Activated CD8-positive, alpha-beta memory T cell treated with anti-CD3 and anti-CD28 coated beads for 36 hours (primary cell): ENCODE data around the gene RNPEP. TPM values are rescaled to one million over a fixed set of nuclear protein-coding genes. Genes with fewer than 3 reads are reported as not detected.
"Not testable (repeated sequence)": the region's sequence is repeated elsewhere in the genome, so short reads cannot be mapped to it uniquely, and the experiment has no call there.

Source experiments
- CTCF ChIA-PET: fragments of 350-600 bp; sonication (Branson Sonifier 250); formaldehyde crosslinking; loops from one replicate; lab custom pipeline; 2021; ENCODE audit warnings: antibody characterized with exemption; lab: Charles Lee
- POLR2A ChIA-PET: fragments of 350-600 bp; sonication (Branson Sonifier 250); formaldehyde crosslinking; loops from one replicate; lab custom pipeline; 2021; ENCODE audit warnings: antibody characterized with exemption; lab: Charles Lee
- total RNA-seq, 2 experiments: library from RNA; stranded (reverse); gene quantifications; one replicate each; pipeline ENCODE4 v1.2.3, GENCODE V29; 2021

RNPEP gene
- total RNA-seq, 2 experiments from 2014 or later, result 37.0 to 39.4 TPM

DNA sequence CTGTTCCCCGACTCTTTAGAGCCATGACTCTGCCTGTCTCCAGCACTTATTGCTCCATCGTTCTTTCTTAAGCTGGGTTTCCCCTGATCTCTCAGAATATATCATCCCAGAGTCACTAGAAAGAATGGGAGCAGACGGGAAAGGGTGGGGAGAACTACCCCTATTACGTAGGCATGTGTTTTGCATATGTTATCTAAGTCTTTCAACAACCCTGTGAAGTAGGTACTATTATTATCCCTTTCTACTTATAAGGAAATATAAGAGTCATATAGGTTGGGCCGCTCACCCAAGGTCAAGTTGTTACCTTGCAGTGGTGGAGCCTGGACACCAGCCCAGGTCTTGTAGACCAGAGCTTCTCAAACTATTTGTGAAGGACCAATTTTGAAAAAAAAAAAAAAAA lies 66.7 kb downstream of the RNPEP start:
- CTCF ChIA-PET, result no interaction called here
- POLR2A ChIA-PET, result no interaction called here

DNA sequence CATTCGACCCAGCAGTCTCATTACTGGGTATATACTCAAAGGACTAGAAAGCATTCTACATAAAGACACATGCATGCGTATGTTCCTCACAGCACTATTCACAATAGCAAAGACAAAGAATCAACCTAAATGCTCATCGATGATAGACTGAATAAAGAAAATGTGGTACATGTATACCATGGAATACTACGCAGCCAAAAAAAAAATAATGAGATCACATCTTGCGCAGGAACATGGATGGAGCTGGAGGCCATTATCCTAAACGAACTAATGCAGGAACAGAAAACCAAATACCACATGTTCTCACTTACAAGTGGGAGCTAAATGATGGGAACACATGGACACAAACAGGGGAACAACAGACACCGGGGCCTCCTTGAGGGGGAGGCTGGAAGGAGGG lies 71.6 kb downstream of the RNPEP start:
- ChIA-PET CTCF (no interaction called here), POLR2A (no interaction called here)

DNA sequence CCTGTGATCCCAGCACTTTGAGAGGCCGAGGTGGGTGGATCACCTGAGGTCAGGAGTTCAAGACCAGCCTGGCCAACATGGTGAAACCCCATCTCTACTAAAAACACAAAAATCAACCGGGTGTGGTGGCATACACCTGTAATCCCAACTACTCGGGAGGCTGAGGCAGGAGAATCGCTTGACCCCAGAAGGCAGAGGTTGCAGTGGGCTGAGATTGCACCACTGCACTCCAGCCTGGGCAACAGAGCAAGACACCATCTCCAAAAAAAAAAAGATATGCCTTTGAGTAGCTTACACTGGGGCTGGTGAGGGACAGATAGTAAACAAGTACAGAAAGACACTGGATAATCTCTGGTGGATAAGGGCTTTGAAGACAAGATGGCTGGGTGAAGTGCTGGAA lies 72.2 kb downstream of the RNPEP start:
- CTCF ChIA-PET, POLR2A ChIA-PET: not testable (repeated sequence)

Other genes with a start within 250 kb of the RNPEP start
- 10 to 100 TPM; 68.3 to 74.7 TPM for gene IPO9, start 153.5 kb upstream of the RNPEP start, total RNA-seq
- gene SHISA4, start 93.8 kb upstream of the RNPEP start, total RNA-seq, result under 1 TPM; 0.36 to 0.48 TPM
- not detected for gene LMOD1, start 36.1 kb upstream of the RNPEP start, total RNA-seq
- gene TIMM17A, start 27.1 kb upstream of the RNPEP start, total RNA-seq, result 100 to 1,000 TPM; 119 to 122 TPM
- under 1 TPM; 0.10 to 0.19 TPM for gene ELF3, start 27.9 kb downstream of the RNPEP start, total RNA-seq
- not detected for gene GPR37L1, start 140.3 kb downstream of the RNPEP start, total RNA-seq
- 10 to 100 TPM; 48.3 to 53.2 TPM for gene ARL8A, start 162.1 kb downstream of the RNPEP start, total RNA-seq
- 100 to 1,000 TPM; 454 to 462 TPM for gene PTPN7, start 178.0 kb downstream of the RNPEP start, total RNA-seq
- gene LGR6, start 211.2 kb downstream of the RNPEP start, total RNA-seq, result under 1 TPM; 0.08 to 0.11 TPM